Lung (tissue), 12 donors: ENCODE data around the gene CIAO3. TPM values are rescaled to one million over a fixed set of nuclear protein-coding genes. Genes with fewer than 3 reads are reported as not detected.

Source experiments
- ATAC-seq: fragments of 200-7000 bp; cut with Tn5 transposase; one replicate; pipeline ENCODE4 v1.9.1; 2020; ENCODE audit warnings: moderate number of reproducible peaks; ENCODE audit not compliant: insufficient read depth, low FRiP score
- DNase-seq, 3 donors: peaks; one replicate each; pipeline ENCODE4 v3.0.0-alpha.2; 2013 to 2017
- H3K27ac ChIP-seq, 2 donors: one replicate each; pipeline ENCODE4 v1.5.1; 2013; ENCODE audit warnings: mild to moderate bottlenecking in 2 of 2, moderate library complexity in 2 of 2, control low read depth in 1 of 2, inconsistent platforms in 1 of 2, low read depth in 1 of 2, low read length in 1 of 2
- H3K27me3 ChIP-seq, 3 donors: one replicate each; pipeline ENCODE4 v1.5.1; 2013; ENCODE audit warnings: low read length in 2 of 3; ENCODE audit not compliant: control insufficient read depth in 3 of 3, insufficient read depth in 3 of 3
- H3K36me3 ChIP-seq, 4 donors: one replicate each; pipeline ENCODE4 v1.5.1; 2013; ENCODE audit warnings: low read length in 4 of 4, mild to moderate bottlenecking in 1 of 4, moderate library complexity in 1 of 4; ENCODE audit not compliant: control insufficient read depth in 4 of 4, insufficient read depth in 4 of 4
- H3K4me1 ChIP-seq, 5 donors: one replicate each; pipeline ENCODE4 v1.5.1; 2013; ENCODE audit warnings: low read length in 5 of 5, mild to moderate bottlenecking in 2 of 5, moderate library complexity in 1 of 5; ENCODE audit not compliant: control insufficient read depth in 5 of 5, insufficient read depth in 5 of 5
- H3K4me3 ChIP-seq: one replicate; pipeline ENCODE4 v1.5.1; 2013; ENCODE audit warnings: mild to moderate bottlenecking, control low read depth, moderate library complexity
- H3K9ac ChIP-seq, 2 donors: one replicate each; pipeline ENCODE4 v1.5.1; 2013; ENCODE audit warnings: low read length in 2 of 2, control low read depth in 1 of 2; ENCODE audit not compliant: insufficient read depth in 1 of 2
- H3K9me3 ChIP-seq, 4 donors: one replicate each; pipeline ENCODE4 v1.5.1; 2013; ENCODE audit warnings: low read length in 3 of 4, mild to moderate bottlenecking in 1 of 4, moderate library complexity in 1 of 4; ENCODE audit not compliant: control insufficient read depth in 4 of 4, insufficient read depth in 3 of 4
- WGBS, 2 donors: extraction: QIAGEN DNeasy Blood & Tissue Kit; methylation state at CpG; one replicate each; pipeline ENCODE4 v1.1.7; 2013; 5-methylcytosine and 5-hydroxymethylcytosine counted together
- polyA plus RNA-seq, 2 donors: library from polyadenylated mRNA; stranded (reverse); fragments of 200-250 nt; gene quantifications; one replicate each; pipeline ENCODE4 v1.2.1, GENCODE V29; 2013
- total RNA-seq, 2 donors: library from RNA; depleted of rRNA in 1 of 2; stranded (reverse); fragments of >200 nt in 1 of 2; gene quantifications; one replicate each; pipeline ENCODE4 v1.2.1, GENCODE V29; 2014 to 2021
- TF ChIP-seq, protein P1 (sequence below): IDR thresholded peaks from 2 replicates; pipeline ENCODE4 v1.5.1; 2012; ENCODE audit warnings: mild to moderate bottlenecking; ENCODE audit errors: control extremely low read depth, extremely low read depth
- donor health status: control.
- donor health status: control.
- donor health status: Bipolar disorder and iron deficiency.
- donor health status: healthy.
- donor health status: DM: yes; HTN: yes; CAD: no.

Gene CIAO3
- total and polyA plus RNA-seq, 4 donors = 21.0 to 40.6 (median 30.7) TPM

DNA sequence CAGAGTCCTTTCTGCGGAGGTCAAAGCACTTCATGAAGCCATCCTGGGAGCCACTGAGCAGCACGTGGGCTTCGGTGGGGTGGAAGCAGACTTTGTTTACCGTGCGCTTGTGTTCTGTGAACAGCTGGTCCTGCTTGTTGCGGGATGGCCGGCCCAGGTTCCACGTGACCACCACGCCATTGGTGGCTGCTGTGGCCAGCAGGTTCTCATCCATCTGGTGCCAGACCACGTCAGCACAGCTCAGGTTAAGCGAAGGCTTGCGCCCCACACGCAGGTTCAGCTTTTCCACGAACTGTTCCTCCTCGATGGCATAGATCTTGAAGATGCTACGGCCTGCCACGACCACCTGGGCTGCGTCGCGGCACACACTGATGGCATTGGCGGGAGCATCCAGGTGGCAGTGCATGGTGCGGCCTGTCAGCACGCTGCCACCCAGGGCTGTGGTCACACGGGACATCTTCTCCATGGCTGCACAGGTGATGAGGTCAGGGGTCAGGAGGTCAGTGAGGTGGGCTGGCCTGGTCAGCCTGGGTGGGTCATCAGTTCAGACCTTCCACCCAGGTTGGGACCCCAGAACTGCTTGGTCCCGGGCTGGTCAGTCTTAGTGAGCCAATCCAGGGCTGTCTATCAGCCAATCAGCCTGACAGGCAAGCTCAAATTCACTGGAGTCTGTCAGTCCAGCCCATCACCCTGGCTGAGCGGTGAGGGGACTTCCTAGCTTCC, 51.5 kb downstream of the CIAO3 start:
- peaks cover 5 to 25% (median 10%) of the 10 kb centered on the region in 5 donors for H3K4me1 ChIP-seq
- peaks cover 0 to 16% (median 8%) of the 10 kb centered on the region in 4 donors for H3K36me3 ChIP-seq
- H3K9ac ChIP-seq = peak overlapping the region in 1 of 2 donors; percentile 56
- 84 to 86% methylated on average over 26 of the region's 26 CpGs for WGBS, 2 donors
- H3K27ac ChIP-seq = peak overlapping the region; percentile 84 to 91
- H3K27me3 ChIP-seq = peaks cover 0 to 22% (median 13%) of the 10 kb centered on the region in 3 donors
- peaks cover 0 to 2% (median 0%) of the 10 kb centered on the region in 4 donors for H3K9me3 ChIP-seq
- H3K4me3 ChIP-seq = peak overlapping the region; percentile 87
- no peak for DNase-seq
- no peak for ATAC-seq
- TF ChIP-seq, protein P1, sequence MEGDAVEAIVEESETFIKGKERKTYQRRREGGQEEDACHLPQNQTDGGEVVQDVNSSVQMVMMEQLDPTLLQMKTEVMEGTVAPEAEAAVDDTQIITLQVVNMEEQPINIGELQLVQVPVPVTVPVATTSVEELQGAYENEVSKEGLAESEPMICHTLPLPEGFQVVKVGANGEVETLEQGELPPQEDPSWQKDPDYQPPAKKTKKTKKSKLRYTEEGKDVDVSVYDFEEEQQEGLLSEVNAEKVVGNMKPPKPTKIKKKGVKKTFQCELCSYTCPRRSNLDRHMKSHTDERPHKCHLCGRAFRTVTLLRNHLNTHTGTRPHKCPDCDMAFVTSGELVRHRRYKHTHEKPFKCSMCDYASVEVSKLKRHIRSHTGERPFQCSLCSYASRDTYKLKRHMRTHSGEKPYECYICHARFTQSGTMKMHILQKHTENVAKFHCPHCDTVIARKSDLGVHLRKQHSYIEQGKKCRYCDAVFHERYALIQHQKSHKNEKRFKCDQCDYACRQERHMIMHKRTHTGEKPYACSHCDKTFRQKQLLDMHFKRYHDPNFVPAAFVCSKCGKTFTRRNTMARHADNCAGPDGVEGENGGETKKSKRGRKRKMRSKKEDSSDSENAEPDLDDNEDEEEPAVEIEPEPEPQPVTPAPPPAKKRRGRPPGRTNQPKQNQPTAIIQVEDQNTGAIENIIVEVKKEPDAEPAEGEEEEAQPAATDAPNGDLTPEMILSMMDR = no peak

DNA sequence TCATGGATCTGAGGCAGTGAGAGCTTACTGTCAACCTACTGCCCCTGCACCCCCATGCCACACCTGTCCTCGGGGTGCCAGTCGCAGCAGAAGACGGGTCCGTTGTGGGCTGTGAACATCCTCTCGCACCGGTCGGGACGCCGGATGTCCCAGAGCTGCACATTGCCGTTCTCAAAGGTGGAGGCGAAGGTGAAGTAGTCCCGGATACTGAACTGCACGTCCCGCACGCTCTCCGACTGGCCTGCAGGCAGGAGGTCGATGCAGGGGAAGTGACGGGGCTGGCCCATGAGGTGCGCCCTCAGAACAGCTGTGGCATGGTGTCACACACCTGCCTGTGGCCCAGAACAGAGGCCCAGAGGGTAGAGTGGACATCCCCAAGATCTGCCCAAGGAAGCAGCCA, 53.3 kb downstream of the CIAO3 start:
- peaks cover 0 to 23% (median 12%) of the 10 kb centered on the region in 4 donors for H3K36me3 ChIP-seq
- DNase-seq = no peak
- TF ChIP-seq, protein P1 = no peak
- 95 to 96% methylated on average over 19 of the region's 19 CpGs for WGBS, 2 donors
- H3K9ac ChIP-seq = no peak overlapping the region
- H3K4me1 ChIP-seq = peaks cover 10 to 33% (median 11%) of the 10 kb centered on the region in 5 donors
- peaks cover 0 to 9% (median 9%) of the 10 kb centered on the region in 3 donors for H3K27me3 ChIP-seq
- H3K27ac ChIP-seq = no peak overlapping the region
- no peaks in the 10 kb centered on the region for H3K9me3 ChIP-seq
- H3K4me3 ChIP-seq = no peak overlapping the region
- ATAC-seq = no peak

- TF ChIP-seq, protein P1 = no peak
- Histone ChIP-seq H3K9me3 (no peaks in the 10 kb centered on the region), H3K9ac (no peak overlapping the region), H3K36me3 (peaks cover 3 to 32% (median 21%) of the 10 kb centered on the region in 4 donors), H3K4me1 (peaks cover 11 to 37% (median 14%) of the 10 kb centered on the region in 5 donors), H3K27ac (no peak overlapping the region), H3K4me3 (no peak overlapping the region), H3K27me3 (peaks cover 0 to 3% (median 3%) of the 10 kb centered on the region in 3 donors)
- DNase-seq (no peak), ATAC-seq (no peak)
- WGBS, 2 donors = 96% methylated on average over 51 of the region's 51 CpGs
These were observed 54.1 kb downstream of the CIAO3 start for GRCh38 chr16:686459-687260.
